Muscle of back (tissue), 11 donors: ENCODE results near the gene R3HDM4. TPM values are rescaled to one million over a fixed set of nuclear protein-coding genes. Genes with fewer than 3 reads are reported as not detected.
A peak's percentile ranks its signal among the peaks of the same experiment; 100 is the strongest.
"Not testable (repeated sequence)": the region's sequence is repeated elsewhere in the genome, so short reads cannot be mapped to it uniquely, and the experiment has no call there.

Source experiments
- DNase-seq, 3 donors: peaks; one replicate each; pipeline versions ENCODE4 v3.0.0 to v3.0.0-alpha.2; 2013
- polyA plus RNA-seq, 10 donors: library from polyadenylated mRNA; unstranded; fragments of 120-200 nt; gene quantifications; one replicate each; pipeline ENCODE4 v1.2.1, GENCODE V29; 2013; ENCODE audit not compliant: insufficient read length in 10 of 10

The R3HDM4 gene
- polyA plus RNA-seq, 10 donors = 20.5 to 47.8 (median 30.2) TPM

- no peak for DNase-seq
These were observed 51.1 kb downstream of the R3HDM4 start for GRCh38 chr19:861756-862580.

- no peak for DNase-seq
These were observed 51.8 kb downstream of the R3HDM4 start for GRCh38 chr19:861141-861755.

- peak in 1 of 3 donors; percentile 48 for DNase-seq
These were observed 53.9 kb downstream of the R3HDM4 start, which contains the start of gene CFD for GRCh38 chr19:858868-859843. TSS of gene CFD (plus strand) at chr19:859664. CDS start at chr19:859690, 26 bp downstream.

- no peak for DNase-seq
These were observed 54.7 kb downstream of the R3HDM4 start for GRCh38 chr19:858284-858683.

- no peak for DNase-seq
These were observed 57.4 kb downstream of the R3HDM4 start for GRCh38 chr19:855566-856120.

GRCh38 chr19:855142-855541 is 57.9 kb downstream of the R3HDM4 start:
- DNase-seq = no peak

- DNase-seq = no peak
These were observed 58.5 kb downstream of the R3HDM4 start for GRCh38 chr19:854549-854948.

GRCh38 chr19:853614-854220 is 59.3 kb downstream of the R3HDM4 start:
- DNase-seq = not testable (repeated sequence)

- no peak for DNase-seq
These were observed 59.9 kb downstream of the R3HDM4 start for GRCh38 chr19:853014-853585.

- no peak for DNase-seq
These were observed 60.6 kb downstream of the R3HDM4 start, which contains the start of gene ELANE for GRCh38 chr19:852136-853013. TSS of gene ELANE (plus strand) at chr19:852303. CDS start at chr19:852329, 26 bp downstream.

GRCh38 chr19:850979-851335 is 62.1 kb downstream of the R3HDM4 start:
- DNase-seq = no peak

GRCh38 chr19:850221-850978 is 62.6 kb downstream of the R3HDM4 start:
- peak; percentile 57 to 92 (median 86) for DNase-seq

- not testable (repeated sequence) for DNase-seq
These were observed 63.8 kb downstream of the R3HDM4 start for GRCh38 chr19:849195-849594.

- no peak for DNase-seq
These were observed 64.6 kb downstream of the R3HDM4 start for GRCh38 chr19:848386-848921.
